Mesenchymal stem cell (in vitro differentiated cells and primary cell): Measurements from ENCODE around the gene HSP90AA1. TPM values are rescaled to one million over a fixed set of nuclear protein-coding genes. Genes with fewer than 3 reads are reported as not detected.
"Not testable (repeated sequence)": the region's sequence is repeated elsewhere in the genome, so short reads cannot be mapped to it uniquely, and the experiment has no call there.

Experiments
- DNase-seq: peaks from one replicate; pipeline ENCODE4 v3.0.0-alpha.2; 2013
- H2AFZ ChIP-seq: one replicate; pipeline ENCODE4 v1.6.1; 2013; ENCODE audit warnings: low read depth, mild to moderate bottlenecking, control low read depth, inconsistent platforms, low read length, moderate library complexity
- H2AK5ac ChIP-seq: 2 replicates; pipeline ENCODE4 v1.6.1; 2013; ENCODE audit warnings: low read length, moderate library complexity, mild to moderate bottlenecking, inconsistent platforms; ENCODE audit not compliant: severe bottlenecking
- H2BK120ac ChIP-seq: one replicate; pipeline ENCODE4 v1.6.1; 2013; ENCODE audit warnings: low read depth, mild to moderate bottlenecking, inconsistent platforms, low read length, moderate library complexity
- H2BK12ac ChIP-seq, 2 experiments: one replicate each; pipeline ENCODE4 v1.6.1; 2013; ENCODE audit warnings: inconsistent platforms in 2 of 2, low read length in 2 of 2, mild to moderate bottlenecking in 2 of 2, moderate library complexity in 2 of 2, control low read depth in 1 of 2
- H2BK15ac ChIP-seq: one replicate; pipeline ENCODE4 v1.6.1; 2013; ENCODE audit warnings: mild to moderate bottlenecking, low read depth, inconsistent platforms; ENCODE audit not compliant: poor library complexity, severe bottlenecking
- H2BK5ac ChIP-seq: 2 replicates; pipeline ENCODE4 v1.6.1; 2013; ENCODE audit warnings: low read depth, mild to moderate bottlenecking, low read length, control low read depth, inconsistent platforms; ENCODE audit not compliant: poor library complexity, severe bottlenecking
- H3K14ac ChIP-seq, 2 experiments: one replicate each; pipeline ENCODE4 v1.6.1; 2013; ENCODE audit warnings: inconsistent platforms in 2 of 2, low read length in 2 of 2, control low read depth in 1 of 2, mild to moderate bottlenecking in 1 of 2, moderate library complexity in 1 of 2
- H3K18ac ChIP-seq, 2 experiments: one replicate each; pipeline ENCODE4 v1.6.1; 2013; ENCODE audit warnings: inconsistent platforms in 2 of 2, low read length in 2 of 2, control low read depth in 1 of 2, low read depth in 1 of 2, mild to moderate bottlenecking in 1 of 2
- H3K23ac ChIP-seq, 2 experiments: one replicate each; pipeline ENCODE4 v1.6.1; 2013; ENCODE audit warnings: inconsistent platforms in 2 of 2, low read length in 2 of 2, mild to moderate bottlenecking in 2 of 2, moderate library complexity in 2 of 2, control low read depth in 1 of 2
- H3K27ac ChIP-seq: 2 replicates; pipeline ENCODE4 v1.5.1; 2013; ENCODE audit warnings: mild to moderate bottlenecking, moderate library complexity, low read length, control low read depth, inconsistent platforms; ENCODE audit not compliant: poor library complexity, severe bottlenecking
- H3K27me3 ChIP-seq, 2 experiments: 2 replicates each; pipeline versions ENCODE4 v1.6.1 to v1.7.0; 2013; ENCODE audit warnings: low read length in 2 of 2, mild to moderate bottlenecking in 2 of 2, moderate library complexity in 2 of 2, control low read depth in 1 of 2, inconsistent platforms in 1 of 2; ENCODE audit not compliant: control insufficient read depth in 1 of 2, insufficient read depth in 1 of 2
- H3K36me3 ChIP-seq, 2 experiments: 2 replicates each; pipeline versions ENCODE4 v1.6.1 to v1.7.0; 2013; ENCODE audit warnings: low read length in 2 of 2, control low read depth in 1 of 2, inconsistent platforms in 1 of 2, low read depth in 1 of 2, mild to moderate bottlenecking in 1 of 2; ENCODE audit not compliant: insufficient read depth in 2 of 2, control insufficient read depth in 1 of 2
- H3K4ac ChIP-seq, 2 experiments: one replicate each; pipeline ENCODE4 v1.6.1; 2013; ENCODE audit warnings: inconsistent platforms in 2 of 2, low read length in 2 of 2, mild to moderate bottlenecking in 2 of 2, moderate library complexity in 2 of 2, control low read depth in 1 of 2, low read depth in 1 of 2
- H3K4me1 ChIP-seq: 2 replicates; pipeline ENCODE4 v1.6.1; 2013; ENCODE audit warnings: low read depth, low read length, control low read depth; ENCODE audit not compliant: control insufficient read depth, insufficient read depth
- H3K4me2 ChIP-seq: 2 replicates; pipeline ENCODE4 v1.6.1; 2013; ENCODE audit warnings: low read length, mild to moderate bottlenecking, inconsistent platforms; ENCODE audit not compliant: poor library complexity, severe bottlenecking
- H3K4me3 ChIP-seq, 2 experiments: 2 replicates each; pipeline versions ENCODE4 v1.5.1 to v1.7.0; 2013; ENCODE audit warnings: low read length in 2 of 2, mild to moderate bottlenecking in 2 of 2, control low read depth in 1 of 2, low read depth in 1 of 2; ENCODE audit not compliant: insufficient read depth in 1 of 2
- H3K79me1 ChIP-seq: replicated peaks from 2 replicates; pipeline ENCODE4 v1.6.1; 2013; ENCODE audit warnings: mild to moderate bottlenecking, control low read depth, low read length, inconsistent platforms; ENCODE audit not compliant: poor library complexity, severe bottlenecking
- H3K9ac ChIP-seq: 2 replicates; pipeline ENCODE4 v1.7.0; 2013; ENCODE audit warnings: mild to moderate bottlenecking, low read length, moderate library complexity
- H3K9me3 ChIP-seq: 2 replicates; pipeline ENCODE4 v1.7.0; 2013; ENCODE audit warnings: mild to moderate bottlenecking, low read length; ENCODE audit not compliant: control insufficient read depth
- H4K8ac ChIP-seq: one replicate; pipeline ENCODE4 v1.6.1; 2013; ENCODE audit warnings: inconsistent platforms, mild to moderate bottlenecking, low read length, moderate library complexity
- H4K91ac ChIP-seq: one replicate; pipeline ENCODE4 v1.6.1; 2013; ENCODE audit warnings: mild to moderate bottlenecking, low read length, inconsistent platforms
- WGBS: methylation state at CpG from one replicate; pipeline ENCODE4 v1.1.7; 2013; ENCODE audit warnings: mixed read lengths; 5-methylcytosine and 5-hydroxymethylcytosine counted together
- polyA plus RNA-seq, 2 experiments: library from polyadenylated mRNA; stranded (reverse); fragments of 200-250 nt; gene quantifications; one replicate each; pipeline ENCODE4 v1.2.3, GENCODE V29; 2013

HSP90AA1 gene
- polyA plus RNA-seq (2013, experiment 1 of 2) = 430 TPM
- polyA plus RNA-seq (2013, experiment 2 of 2) = 432 TPM

DNA sequence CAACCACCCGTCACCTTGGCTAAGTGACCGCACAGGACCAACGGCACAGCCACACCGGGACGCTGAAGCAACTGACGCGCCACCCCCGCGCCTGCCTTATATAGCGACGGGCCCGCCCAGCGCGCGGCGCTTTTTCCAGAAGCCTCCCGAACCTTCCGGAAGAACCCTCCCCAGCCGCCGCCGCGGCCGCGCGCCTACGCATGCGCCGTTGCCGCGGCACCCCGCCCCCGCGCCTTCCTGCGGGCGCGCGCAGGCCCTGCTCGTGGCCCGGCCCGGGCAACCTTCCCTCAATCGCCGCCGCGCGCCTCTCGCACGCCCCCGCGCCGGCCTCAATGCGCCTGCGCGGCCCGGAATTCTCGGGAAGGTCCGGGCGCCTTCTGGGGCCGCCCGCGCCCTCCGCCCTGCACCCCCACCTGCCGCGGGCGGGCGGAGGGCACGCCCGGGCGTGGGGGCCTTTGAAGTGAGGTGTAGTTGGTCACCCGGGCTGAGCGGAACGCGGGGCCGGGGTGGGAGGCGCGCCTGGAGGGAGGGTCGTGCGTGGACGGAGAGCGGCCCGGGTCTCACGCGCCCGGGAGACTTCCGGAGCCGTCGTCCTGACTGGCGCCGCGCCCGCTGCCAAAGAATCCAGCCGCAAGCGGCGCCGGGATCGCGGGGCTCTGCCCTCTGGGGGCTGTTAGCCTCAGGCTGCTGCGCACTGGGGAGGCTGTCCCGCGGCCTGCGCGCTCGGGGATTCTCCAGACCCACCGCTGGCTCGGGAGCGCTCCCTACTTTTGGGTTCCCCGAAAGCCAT, at the start of gene HSP90AA1:
Gene HSP90AA1, minus strand, starts transcription at position 73 of the 790 bp plus-strand sequence. CDS start 666 bp downstream, outside the sequence.
- no peak within 1 kb of the TSS for H2BK12ac ChIP-seq
- no peak within 1 kb of the TSS for H2AK5ac ChIP-seq
- peaks cover 9% of the 10 kb centered on the region for H3K79me1 ChIP-seq
- H2AFZ ChIP-seq = no peak within 1 kb of the TSS
- peak within 1 kb of the TSS; percentile 80 for H3K27ac ChIP-seq
- WGBS = 1% methylated on average over 91 of the region's 106 CpGs
- H2BK5ac ChIP-seq = peak within 1 kb of the TSS; percentile 98
- peaks cover 19% of the 10 kb centered on the region for H3K4me1 ChIP-seq
- peak within 1 kb of the TSS; percentile 88 for H3K4me3 ChIP-seq
- H3K4me2 ChIP-seq = peak within 1 kb of the TSS; percentile 64
- H3K36me3 ChIP-seq = peaks cover 21 to 38% of the 10 kb centered on the region in 2 experiments
- H3K23ac ChIP-seq = peak within 1 kb of the TSS in 1 of 2 experiments; percentile 57
- peak within 1 kb of the TSS; percentile 98 for H4K91ac ChIP-seq
- peak within 1 kb of the TSS in 1 of 2 experiments; percentile 70 for H3K14ac ChIP-seq
- DNase-seq = peak; percentile 90
- peak within 1 kb of the TSS; percentile 90 to 99 for H3K18ac ChIP-seq
- peak within 1 kb of the TSS; percentile 97 for H2BK120ac ChIP-seq
- peak within 1 kb of the TSS; percentile 99 for H4K8ac ChIP-seq
- H3K27me3 ChIP-seq = no peaks in the 10 kb centered on the region
- no peaks in the 10 kb centered on the region for H3K9me3 ChIP-seq
- peak within 1 kb of the TSS; percentile 97 to 99 for H3K4ac ChIP-seq
- H3K9ac ChIP-seq = peak within 1 kb of the TSS; percentile 97
- H2BK15ac ChIP-seq = peak within 1 kb of the TSS; percentile 97

DNA sequence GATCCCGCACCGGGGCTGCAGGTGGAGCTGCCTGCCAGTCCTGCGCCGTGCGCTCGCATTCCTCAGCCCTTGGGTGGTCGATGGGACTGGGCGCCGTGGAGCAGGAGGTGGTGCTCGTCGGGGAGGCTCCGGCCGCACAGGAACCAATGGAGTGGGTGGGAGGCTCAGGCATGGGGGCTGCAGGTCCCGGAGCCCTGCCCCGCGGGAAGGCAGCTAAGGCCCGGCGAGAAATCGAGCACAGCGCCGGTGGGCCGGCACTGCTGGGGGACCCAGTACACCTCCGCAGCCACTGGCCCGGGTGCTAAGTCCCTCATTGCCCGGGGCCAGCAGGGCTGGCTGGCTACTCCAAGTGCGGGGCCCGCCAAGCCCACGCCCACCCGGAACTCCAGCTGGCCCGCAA, 48.6 kb upstream of the HSP90AA1 start:
- not testable (repeated sequence) for H3K18ac ChIP-seq, H3K4me2 ChIP-seq, H2BK5ac ChIP-seq, H3K4me3 ChIP-seq, H2BK15ac ChIP-seq, H3K9ac ChIP-seq, DNase-seq, H3K9me3 ChIP-seq, H2BK120ac ChIP-seq, H2AK5ac ChIP-seq, H2AFZ ChIP-seq, H3K27me3 ChIP-seq, H3K23ac ChIP-seq, H2BK12ac ChIP-seq, H3K14ac ChIP-seq, H3K36me3 ChIP-seq, H3K4me1 ChIP-seq, H3K79me1 ChIP-seq, H3K4ac ChIP-seq, H3K27ac ChIP-seq, H4K91ac ChIP-seq, H4K8ac ChIP-seq
- WGBS = 99% methylated on average over 28 of the region's 30 CpGs

GRCh38 chr14:102134719-102135118, 47.9 kb upstream of the HSP90AA1 start:
- not testable (repeated sequence) for H3K36me3 ChIP-seq, H3K27me3 ChIP-seq
- 94% methylated on average over 6 of the region's 10 CpGs for WGBS

GRCh38 chr14:102134021-102134420, 47.2 kb upstream of the HSP90AA1 start:
- H2BK5ac ChIP-seq, H2BK12ac ChIP-seq, H3K23ac ChIP-seq, H4K91ac ChIP-seq, H3K4me3 ChIP-seq, H3K9ac ChIP-seq, H2BK120ac ChIP-seq, H3K4ac ChIP-seq, H3K36me3 ChIP-seq, H3K27me3 ChIP-seq, H2AFZ ChIP-seq, H3K4me2 ChIP-seq, H2AK5ac ChIP-seq, H3K14ac ChIP-seq, H3K27ac ChIP-seq, H3K9me3 ChIP-seq, H4K8ac ChIP-seq, DNase-seq, H3K79me1 ChIP-seq, H3K18ac ChIP-seq, H2BK15ac ChIP-seq, H3K4me1 ChIP-seq: not testable (repeated sequence)
- 98% methylated on average over 8 of the region's 9 CpGs for WGBS

More at GRCh38 chr14:102134719-102135118, 47.9 kb upstream of the HSP90AA1 start:
- H3K9me3 ChIP-seq, DNase-seq, H3K4me1 ChIP-seq, H2AK5ac ChIP-seq, H4K8ac ChIP-seq, H2BK12ac ChIP-seq, H3K23ac ChIP-seq, H3K14ac ChIP-seq, H3K9ac ChIP-seq, H2BK15ac ChIP-seq, H2BK5ac ChIP-seq, H3K18ac ChIP-seq, H3K4me3 ChIP-seq, H2BK120ac ChIP-seq, H4K91ac ChIP-seq, H3K4me2 ChIP-seq, H3K27ac ChIP-seq, H2AFZ ChIP-seq, H3K4ac ChIP-seq: not testable (repeated sequence)
- peaks cover 11% of the 10 kb centered on the region for H3K79me1 ChIP-seq
